Mucosa of descending colon (tissue), 3 donors: ENCODE measurements around the gene NTM. TPM values are rescaled to one million over a fixed set of nuclear protein-coding genes. Genes with fewer than 3 reads are reported as not detected.

Experiments
- ATAC-seq: fragments of 200-7000 bp; cut with Tn5 transposase; one replicate; pipeline ENCODE4 v1.9.1; 2020; ENCODE audit warnings: mild to moderate bottlenecking, moderate library complexity
- DNase-seq, 3 donors: peaks; one replicate each; pipeline ENCODE4 v3.0.0-alpha.2; 2020
- H3K36me3 ChIP-seq: fragments of 200-600 bp; one replicate; pipeline ENCODE4 v1.8.0; 2021; ENCODE audit warnings: low read depth, mild to moderate bottlenecking
- H3K4me1 ChIP-seq: fragments of 200-600 bp; one replicate; pipeline ENCODE4 v1.8.0; 2021; ENCODE audit warnings: low read depth, mild to moderate bottlenecking
- H3K4me3 ChIP-seq: fragments of 200-600 bp; one replicate; pipeline ENCODE4 v1.8.0; 2021; ENCODE audit warnings: mild to moderate bottlenecking
- H3K9me3 ChIP-seq: fragments of 200-600 bp; one replicate; pipeline ENCODE4 v1.8.0; 2021; ENCODE audit warnings: mild to moderate bottlenecking
- intact Hi-C, 2 donors: fragments of 100-400 bp; cut with DNase I in 1 of 2; cut with micrococcal nuclease in 1 of 2; formaldehyde crosslinking; loops; one replicate each; pipeline versions ENCODE4 v1.11.0 to v1.11.1; 2022; cut with DNase I, micrococcal nuclease
- total RNA-seq, 3 donors: library from RNA; stranded (reverse); fragmentation: NEBNext Ultra II Directional in 2 of 3; extraction: Animal tissue kit (Norgen Biotek cat#: 25700) in 2 of 3; gene quantifications; one replicate each; pipeline versions ENCODE4 v1.2.1 to v1.2.4, GENCODE V29; 2021 to 2023
- TF ChIP-seq, protein P1 (sequence below): fragments of 200-600 bp; IDR thresholded peaks from one replicate; pipeline ENCODE4 v1.8.0; 2022; ENCODE audit warnings: antibody characterized with exemption, mild to moderate bottlenecking
- donor health status: DM: no; HTN: no; CAD: no; lungs with moderate emphysema.
- donor health status: DM: no; HTN: no; CAD: no.
- donor health status: DM: no; HTN: yes; CAD: no.

Gene NTM
- total RNA-seq, 3 donors from 2014 or later: 0.64 to 7.7 (median 1.2) TPM

DNA sequence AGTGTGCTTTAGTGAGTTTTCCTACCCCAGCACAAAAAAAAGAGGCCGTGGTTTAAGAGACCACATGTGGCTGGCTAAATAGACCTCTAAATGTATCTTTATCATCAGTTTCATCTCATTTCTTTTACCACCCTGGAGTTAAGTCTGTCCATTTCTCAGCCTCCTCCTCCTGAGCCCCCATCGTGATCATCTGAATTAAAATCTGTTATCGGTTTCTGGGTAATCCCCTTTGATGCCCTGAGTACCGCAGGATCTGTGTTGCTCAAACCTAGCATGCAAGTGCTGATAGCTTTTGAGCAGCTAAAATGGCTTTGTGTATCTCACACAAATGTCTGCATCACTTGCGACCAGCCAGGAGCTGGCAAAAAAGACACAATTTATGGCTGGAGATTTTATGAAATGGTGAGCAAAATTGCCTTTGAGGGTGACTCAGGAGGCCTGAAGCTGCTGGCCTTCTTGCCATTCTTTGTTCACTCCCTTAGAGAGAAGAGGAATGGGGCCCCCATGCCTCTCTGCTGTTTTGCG is 236.5 kb downstream of the NTM start:
- no peaks in the 10 kb centered on the region for H3K4me1 ChIP-seq
- H3K4me3 ChIP-seq: no peak overlapping the region
- DNase-seq (no peak), ATAC-seq (no peak)
- TF ChIP-seq, protein P1, sequence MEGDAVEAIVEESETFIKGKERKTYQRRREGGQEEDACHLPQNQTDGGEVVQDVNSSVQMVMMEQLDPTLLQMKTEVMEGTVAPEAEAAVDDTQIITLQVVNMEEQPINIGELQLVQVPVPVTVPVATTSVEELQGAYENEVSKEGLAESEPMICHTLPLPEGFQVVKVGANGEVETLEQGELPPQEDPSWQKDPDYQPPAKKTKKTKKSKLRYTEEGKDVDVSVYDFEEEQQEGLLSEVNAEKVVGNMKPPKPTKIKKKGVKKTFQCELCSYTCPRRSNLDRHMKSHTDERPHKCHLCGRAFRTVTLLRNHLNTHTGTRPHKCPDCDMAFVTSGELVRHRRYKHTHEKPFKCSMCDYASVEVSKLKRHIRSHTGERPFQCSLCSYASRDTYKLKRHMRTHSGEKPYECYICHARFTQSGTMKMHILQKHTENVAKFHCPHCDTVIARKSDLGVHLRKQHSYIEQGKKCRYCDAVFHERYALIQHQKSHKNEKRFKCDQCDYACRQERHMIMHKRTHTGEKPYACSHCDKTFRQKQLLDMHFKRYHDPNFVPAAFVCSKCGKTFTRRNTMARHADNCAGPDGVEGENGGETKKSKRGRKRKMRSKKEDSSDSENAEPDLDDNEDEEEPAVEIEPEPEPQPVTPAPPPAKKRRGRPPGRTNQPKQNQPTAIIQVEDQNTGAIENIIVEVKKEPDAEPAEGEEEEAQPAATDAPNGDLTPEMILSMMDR: no peak
- no peaks in the 10 kb centered on the region for H3K9me3 ChIP-seq
- H3K36me3 ChIP-seq: no peaks in the 10 kb centered on the region
- intact Hi-C loops: no loop called here

- Histone ChIP-seq H3K4me3 (no peak overlapping the region), H3K4me1 (no peaks in the 10 kb centered on the region), H3K9me3 (no peaks in the 10 kb centered on the region), H3K36me3 (no peaks in the 10 kb centered on the region)
- intact Hi-C loops: no loop called here
- DNase-seq: no peak
- TF ChIP-seq, protein P1: no peak
- ATAC-seq: no peak
These were observed 238.9 kb downstream of the NTM start for GRCh38 chr11:131609337-131609736.

DNA sequence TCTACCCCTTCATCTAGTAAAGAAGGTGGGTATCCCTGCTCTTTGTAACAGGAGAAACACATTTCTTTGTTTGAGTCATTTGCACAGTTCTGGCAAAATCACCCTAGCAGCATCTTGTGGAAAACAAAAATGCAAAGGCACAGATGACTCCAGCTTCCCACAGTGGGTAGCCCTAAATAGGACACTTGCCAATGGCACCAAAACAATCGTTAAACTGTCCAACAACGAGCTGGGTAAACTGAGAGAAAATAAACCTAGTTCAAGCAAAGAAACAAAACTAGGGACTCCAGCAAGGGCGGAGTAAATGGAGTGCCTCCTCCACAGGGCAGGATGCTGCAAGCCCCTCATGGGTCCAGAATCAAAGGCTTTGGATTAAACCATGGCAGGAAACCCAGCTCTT is 239.5 kb downstream of the NTM start:
- no peaks in the 10 kb centered on the region for H3K9me3 ChIP-seq
- H3K4me1 ChIP-seq: no peaks in the 10 kb centered on the region
- intact Hi-C loops: no loop called here
- H3K4me3 ChIP-seq: no peak overlapping the region
- no peak for DNase-seq
- H3K36me3 ChIP-seq: no peaks in the 10 kb centered on the region
- ATAC-seq: no peak
- TF ChIP-seq, protein P1: no peak

- TF ChIP-seq, protein P1: no peak
- Histone ChIP-seq H3K4me1 (no peaks in the 10 kb centered on the region), H3K9me3 (no peaks in the 10 kb centered on the region), H3K36me3 (no peaks in the 10 kb centered on the region), H3K4me3 (no peak overlapping the region)
- no peak for ATAC-seq
- no peak for DNase-seq
- intact Hi-C loops: no loop called here
These were observed 240.9 kb downstream of the NTM start for GRCh38 chr11:131611322-131611721.

- Histone ChIP-seq H3K36me3 (no peaks in the 10 kb centered on the region), H3K4me1 (no peaks in the 10 kb centered on the region), H3K4me3 (no peak overlapping the region), H3K9me3 (no peaks in the 10 kb centered on the region)
- ATAC-seq: no peak
- intact Hi-C loops: no loop called here
- DNase-seq: no peak
- TF ChIP-seq, protein P1: no peak
These were observed 242.1 kb downstream of the NTM start for GRCh38 chr11:131612533-131612932.

DNA sequence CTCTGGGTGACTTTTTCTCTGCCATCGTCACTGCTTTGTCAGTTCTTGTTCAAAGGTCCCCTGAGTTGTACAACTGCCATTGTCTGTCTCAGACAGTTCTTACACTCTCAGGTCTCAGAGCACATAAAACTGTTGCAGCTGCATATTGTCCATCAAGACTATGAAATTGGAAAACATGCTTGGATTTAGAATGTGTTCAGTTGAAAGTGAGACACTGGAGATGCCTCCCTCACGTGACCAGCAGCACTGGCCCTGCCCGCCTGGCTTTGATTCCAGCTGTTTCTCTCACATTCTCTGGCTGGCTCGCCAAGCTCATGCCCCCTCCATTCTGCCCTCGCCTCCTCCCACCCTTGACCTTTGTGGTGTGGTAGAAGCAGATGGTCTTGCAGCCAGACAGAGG is 244.2 kb downstream of the NTM start:
- no peak for ATAC-seq
- H3K4me3 ChIP-seq: no peak overlapping the region
- no peak for DNase-seq
- H3K4me1 ChIP-seq: no peaks in the 10 kb centered on the region
- no peaks in the 10 kb centered on the region for H3K9me3 ChIP-seq
- H3K36me3 ChIP-seq: no peaks in the 10 kb centered on the region
- TF ChIP-seq, protein P1: no peak
- intact Hi-C loops: no loop called here
